H1 (cell line): ENCODE data around the gene TNFRSF13B. TPM values are rescaled to one million over a fixed set of nuclear protein-coding genes. Genes with fewer than 3 reads are reported as not detected.
"Not testable (repeated sequence)": the region's sequence is repeated elsewhere in the genome, so short reads cannot be mapped to it uniquely, and the experiment has no call there.

Source experiments
- CTCF ChIA-PET: fragments of 300-600 bp; sonication (Branson Sonifier 250); formaldehyde crosslinking; loops from one replicate; lab custom pipeline; 2021; ENCODE audit not compliant: partially characterized antibody; lab: Charles Lee
- POLR2A ChIA-PET: fragments of 300-600 bp; sonication (Branson Sonifier 250); formaldehyde crosslinking; loops from one replicate; lab custom pipeline; 2021; ENCODE audit warnings: inconsistent platforms; ENCODE audit not compliant: partially characterized antibody; lab: Charles Lee
- DNase-seq, 2 experiments: peaks; one replicate each; pipeline versions ENCODE4 v3.0.0 to v3.0.0-alpha.2; 2010 to 2022; ENCODE audit warnings: low spot score in 2 of 2, low read depth in 1 of 2, mixed read lengths in 1 of 2
- FAIRE-seq: peaks from 2 replicates; lab custom pipeline; 2011; peaks lifted over from hg19 to GRCh38; lab: Jason Lieb, UNC
- H2AFZ ChIP-seq: 2 replicates; pipeline ENCODE4 v1.8.1; 2012; ENCODE audit warnings: low read length, inconsistent platforms
- H2AK5ac ChIP-seq: 2 replicates; pipeline ENCODE4 v1.6.1; 2013; ENCODE audit warnings: low read depth, low read length
- H2BK120ac ChIP-seq: replicated peaks from 2 replicates; pipeline ENCODE3; 2013; ENCODE audit warnings: low read depth, low read length, inconsistent platforms
- H2BK12ac ChIP-seq: 2 replicates; pipeline ENCODE4 v1.6.1; 2013; ENCODE audit warnings: low read depth, low read length
- H2BK15ac ChIP-seq: 2 replicates; pipeline ENCODE4 v1.6.1; 2013; ENCODE audit warnings: low read length
- H2BK20ac ChIP-seq: 2 replicates; pipeline ENCODE4 v1.6.1; 2013; ENCODE audit warnings: low read length
- H2BK5ac ChIP-seq: 2 replicates; pipeline ENCODE4 v1.6.1; 2013; ENCODE audit warnings: low read depth, low read length
- H3K14ac ChIP-seq: 2 replicates; pipeline ENCODE4 v1.6.1; 2013; ENCODE audit warnings: inconsistent platforms; ENCODE audit not compliant: insufficient read length
- H3K18ac ChIP-seq: 2 replicates; pipeline ENCODE4 v1.6.1; 2013; ENCODE audit warnings: low read length; ENCODE audit errors: extremely low read depth
- H3K23ac ChIP-seq: 2 replicates; pipeline ENCODE4 v1.6.1; 2013; ENCODE audit warnings: inconsistent platforms; ENCODE audit not compliant: insufficient read length
- H3K23me2 ChIP-seq: 2 replicates; pipeline ENCODE4 v1.6.1; 2013; ENCODE audit warnings: low read depth, low read length
- H3K27ac ChIP-seq: 2 replicates; pipeline ENCODE4 v1.6.1; 2011; ENCODE audit warnings: low read depth, low read length, inconsistent platforms
- H3K27me3 ChIP-seq, 4 experiments: replicated peaks in 1 of 4; 1 replicate in 1 of 4; 2 replicates in 3 of 4; pipeline versions ENCODE4 v1.6.1 to v1.8.1; 2011 to 2013; ENCODE audit warnings: low read length in 3 of 4, mild to moderate bottlenecking in 3 of 4, inconsistent platforms in 2 of 4, mixed read lengths in 2 of 4, moderate library complexity in 1 of 4; ENCODE audit not compliant: control insufficient read depth in 3 of 4, insufficient read depth in 3 of 4; ENCODE audit errors: extremely low read depth in 1 of 4
- H3K36me3 ChIP-seq, 4 experiments: 2 replicates each; pipeline versions ENCODE4 v1.6.1 to v1.8.1; 2011 to 2013; ENCODE audit warnings: mild to moderate bottlenecking in 4 of 4, low read length in 3 of 4, moderate library complexity in 2 of 4, control low read depth in 1 of 4, inconsistent platforms in 1 of 4; ENCODE audit not compliant: insufficient read depth in 4 of 4, control insufficient read depth in 2 of 4
- H3K4ac ChIP-seq: replicated peaks from 2 replicates; pipeline ENCODE3; 2013; ENCODE audit warnings: low read length, low read depth, mixed read lengths, inconsistent platforms; ENCODE audit not compliant: insufficient read length
- H3K4me1 ChIP-seq, 4 experiments: replicated peaks in 1 of 4; 1 replicate in 1 of 4; 2 replicates in 3 of 4; pipeline versions ENCODE4 v1.6.1 to v1.8.1; 2011 to 2013; ENCODE audit warnings: low read length in 3 of 4, inconsistent platforms in 2 of 4, mixed read lengths in 1 of 4; ENCODE audit not compliant: insufficient read depth in 4 of 4, control insufficient read depth in 3 of 4
- H3K4me2 ChIP-seq, 2 experiments: 2 replicates each; pipeline versions ENCODE4 v1.6.1 to v1.8.1; 2011 to 2013; ENCODE audit warnings: low read depth in 2 of 2, low read length in 2 of 2, control low read depth in 1 of 2, inconsistent platforms in 1 of 2, mild to moderate bottlenecking in 1 of 2; ENCODE audit not compliant: insufficient read depth in 1 of 2
- H3K4me3 ChIP-seq, 4 experiments: fragments of 200-600, 300-600 bp in 1 of 4; sonication (generic), shearing (Covaris generic), sonication (Bioruptor Twin) in 1 of 4; 2 replicates each; pipeline versions ENCODE4 v1.5.1 to v1.8.1; 2011 to 2016; ENCODE audit warnings: low read length in 4 of 4, low read depth in 3 of 4, control low read depth in 2 of 4, inconsistent platforms in 2 of 4, mild to moderate bottlenecking in 2 of 4, mixed read lengths in 1 of 4, moderate library complexity in 1 of 4; ENCODE audit not compliant: insufficient read depth in 2 of 4; ENCODE audit errors: extremely low read depth in 1 of 4
- H3K56ac ChIP-seq: replicated peaks from 2 replicates; pipeline ENCODE3; 2013; ENCODE audit warnings: low read depth, mild to moderate bottlenecking, mixed read lengths, low read length, inconsistent platforms; ENCODE audit not compliant: insufficient read length
- H3K79me1 ChIP-seq: 2 replicates; pipeline ENCODE4 v1.6.1; 2013; ENCODE audit warnings: low read depth, low read length, control low read depth
- H3K79me2 ChIP-seq, 2 experiments: 2 replicates each; pipeline versions ENCODE4 v1.6.1 to v1.8.1; 2012 to 2013; ENCODE audit warnings: low read length in 2 of 2, mild to moderate bottlenecking in 2 of 2, inconsistent platforms in 1 of 2; ENCODE audit not compliant: insufficient read depth in 2 of 2, control insufficient read depth in 1 of 2
- H3K9ac ChIP-seq, 4 experiments: replicated peaks in 1 of 4; 1 replicate in 1 of 4; 2 replicates in 3 of 4; pipeline versions ENCODE4 v1.6.1 to v1.8.1; 2011 to 2013; ENCODE audit warnings: low read depth in 3 of 4, low read length in 3 of 4, control low read depth in 2 of 4, mild to moderate bottlenecking in 2 of 4, moderate library complexity in 2 of 4, inconsistent platforms in 1 of 4; ENCODE audit errors: extremely low read depth in 1 of 4
- H3K9me3 ChIP-seq, 2 experiments: 2 replicates each; pipeline versions ENCODE4 v1.6.1 to v1.8.1; 2012 to 2013; ENCODE audit warnings: mild to moderate bottlenecking in 2 of 2, moderate library complexity in 2 of 2, control low read depth in 1 of 2, inconsistent platforms in 1 of 2, low read depth in 1 of 2, low read length in 1 of 2, mixed read lengths in 1 of 2; ENCODE audit not compliant: insufficient read depth in 2 of 2
- H4K20me1 ChIP-seq, 2 experiments: replicated peaks in 1 of 2; 2 replicates each; pipeline versions ENCODE3 to v1.8.1; 2011 to 2013; ENCODE audit warnings: inconsistent platforms in 2 of 2, low read length in 2 of 2, mild to moderate bottlenecking in 1 of 2; ENCODE audit not compliant: insufficient read depth in 2 of 2, control insufficient read depth in 1 of 2
- H4K5ac ChIP-seq: 2 replicates; pipeline ENCODE4 v1.6.1; 2013; ENCODE audit warnings: low read length, low read depth, mixed read lengths, inconsistent platforms; ENCODE audit not compliant: insufficient read length
- H4K8ac ChIP-seq: 2 replicates; pipeline ENCODE4 v1.8.0; 2013; ENCODE audit warnings: mild to moderate bottlenecking, moderate library complexity, low read length, inconsistent platforms; ENCODE audit not compliant: insufficient read depth; ENCODE audit errors: extremely low read depth
- H4K91ac ChIP-seq: replicated peaks from 2 replicates; pipeline ENCODE3; 2013; ENCODE audit warnings: low read length, mixed read lengths, inconsistent platforms; ENCODE audit not compliant: insufficient read length
- WGBS, 2 experiments: shearing (Covaris generic) in 1 of 2; methylation state at CpG; one replicate each; pipeline versions ENCODE4 v1.1.6 to v1.1.7; 2013 to 2015; ENCODE audit warnings: low lambda C conversion rate in 2 of 2, mixed read lengths in 2 of 2, inconsistent platforms in 1 of 2, low coverage in 1 of 2, missing lambda C conversion rate in 1 of 2; ENCODE audit not compliant: insufficient replicate concordance in 2 of 2, insufficient coverage in 1 of 2, insufficient read length in 1 of 2; ENCODE audit errors: extremely low coverage in 1 of 2, missing lambda C conversion rate in 1 of 2; 5-methylcytosine and 5-hydroxymethylcytosine counted together
- polyA plus RNA-seq, 7 experiments: library from polyadenylated mRNA; depleted of rRNA in 3 of 7; stranded (reverse) in 5 of 7; unstranded in 2 of 7; fragments of >200 nt in 5 of 7; fragments of 200-250 nt in 2 of 7; gene quantifications; 1 replicate in 5 of 7; 2 replicates in 1 of 7; 4 replicates in 1 of 7; pipeline versions ENCODE4 v1.2.1 to v1.2.3, GENCODE V29; 2011 to 2013; ENCODE audit warnings: missing spikeins in 2 of 7, mixed read lengths in 2 of 7
- total RNA-seq: library from RNA; stranded (reverse); fragmentation: NEBNext Ultra II Directional; extraction: Animal tissue kit (Norgen Biotek cat#: 25700); gene quantifications from 2 replicates; pipeline ENCODE4 v1.2.1, GENCODE V29; 2021

TNFRSF13B gene
- total and polyA plus RNA-seq, 2 of the 8 experiments (the other 6 are each of a cell fraction or from before 2014, with no cell fraction given) = not detected

GRCh38 chr17:16996726-16997125 lies 24.8 kb upstream of the TNFRSF13B start:
- H3K79me2 ChIP-seq, H2BK12ac ChIP-seq, H2BK15ac ChIP-seq, H3K27me3 ChIP-seq, POLR2A ChIA-PET, H2BK120ac ChIP-seq, H3K4ac ChIP-seq, H3K36me3 ChIP-seq, H3K23ac ChIP-seq, H2BK20ac ChIP-seq, H4K8ac ChIP-seq, H3K4me1 ChIP-seq, H3K18ac ChIP-seq, H3K79me1 ChIP-seq, H2BK5ac ChIP-seq, FAIRE-seq, H4K5ac ChIP-seq, H2AK5ac ChIP-seq, H4K91ac ChIP-seq, H3K9ac ChIP-seq, DNase-seq, H3K56ac ChIP-seq, H3K23me2 ChIP-seq, H3K4me2 ChIP-seq, H3K14ac ChIP-seq, H2AFZ ChIP-seq, H3K9me3 ChIP-seq, H3K4me3 ChIP-seq, H3K27ac ChIP-seq, H4K20me1 ChIP-seq: not testable (repeated sequence)
- CTCF ChIA-PET = interaction anchor here (1.7 kb wide), 1 partner anchor 18 kb away, joined by 3 read pairs; no protein-coding TSS in a partner anchor
- WGBS, 2 experiments = 87% methylated on average over 10 of the region's 11 CpGs; no CpG with 5 or more reads in 1 of the 2 experiments
